Fibroblast of skin of abdomen (primary cell): ENCODE results near the gene SYNGR3.

Source experiments
- DNase-seq: peaks from one replicate; pipeline ENCODE4 v3.0.0-alpha.2; 2013

Gene SYNGR3

GRCh38 chr16:2042986-2043666 lies 53.4 kb downstream of the SYNGR3 start:
- DNase-seq = no peak
